ENCODE measurements around the gene HOXD12.

Gene HOXD12

GRCh38 chr2:176130957-176131847 lies 31.6 kb downstream of the HOXD12 start:
- no peak for DNase-seq (ENCODE audit: low spot score)

DNA sequence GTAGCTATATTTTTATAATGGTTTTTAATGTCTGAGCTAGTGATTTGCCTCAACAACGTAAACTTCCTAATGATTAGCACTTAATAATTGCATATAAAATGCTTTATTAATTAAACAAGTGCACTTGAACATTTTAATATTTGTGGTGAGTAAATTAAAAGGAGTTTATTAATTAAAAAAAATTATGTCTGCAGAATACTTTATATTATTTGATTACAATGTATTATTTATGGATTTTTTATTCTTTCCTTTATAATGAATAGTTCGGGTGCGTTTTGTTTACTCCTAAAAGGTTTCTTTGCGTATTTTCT lies 32.2 kb downstream of the HOXD12 start:
- no peak for DNase-seq (ENCODE audit: low spot score)

- no peak for DNase-seq (ENCODE audit: low spot score)
Observed at GRCh38 chr2:176132205-176133171, 32.9 kb downstream of the HOXD12 start.

DNA sequence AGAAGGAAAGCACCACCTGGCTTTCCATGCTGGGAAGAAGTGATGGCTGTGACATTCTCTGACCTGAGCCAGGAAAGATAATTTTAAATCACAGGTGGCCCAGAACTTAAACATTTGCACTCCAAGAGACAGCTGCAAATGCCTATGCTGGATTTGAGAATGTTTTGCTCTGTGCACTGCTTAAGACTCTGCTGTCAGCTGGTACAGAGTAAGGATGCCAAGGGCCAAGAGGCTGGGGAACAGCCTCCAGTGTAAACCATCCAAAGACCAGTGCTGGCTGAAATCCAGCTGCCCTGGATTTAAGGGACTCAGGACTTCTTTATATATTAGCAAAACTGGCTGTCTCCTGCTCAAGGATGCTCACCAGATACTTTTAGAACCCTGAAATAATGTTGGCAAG lies 33.8 kb downstream of the HOXD12 start:
- DNase-seq (ENCODE audit: low spot score): no peak

DNA sequence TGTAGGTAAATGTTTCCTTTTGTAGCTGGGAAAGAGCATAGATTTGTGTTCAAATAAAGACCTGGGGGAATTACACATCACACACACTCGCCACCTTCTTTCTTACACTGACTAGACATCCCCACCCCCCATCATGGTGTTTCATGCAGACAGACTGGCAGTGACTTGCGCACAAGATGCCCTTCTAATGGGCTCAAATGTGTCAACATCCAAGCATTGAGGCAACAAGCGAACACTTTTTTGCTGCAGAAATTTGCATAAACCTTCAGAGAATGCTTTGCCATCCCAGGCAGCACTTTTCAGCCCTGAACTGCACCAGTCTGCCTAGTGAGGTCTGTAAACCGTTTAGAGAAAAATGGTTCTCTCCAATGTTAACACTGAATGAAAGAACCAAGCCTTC lies 34.4 kb downstream of the HOXD12 start:
- DNase-seq (ENCODE audit: low spot score): no peak

DNA sequence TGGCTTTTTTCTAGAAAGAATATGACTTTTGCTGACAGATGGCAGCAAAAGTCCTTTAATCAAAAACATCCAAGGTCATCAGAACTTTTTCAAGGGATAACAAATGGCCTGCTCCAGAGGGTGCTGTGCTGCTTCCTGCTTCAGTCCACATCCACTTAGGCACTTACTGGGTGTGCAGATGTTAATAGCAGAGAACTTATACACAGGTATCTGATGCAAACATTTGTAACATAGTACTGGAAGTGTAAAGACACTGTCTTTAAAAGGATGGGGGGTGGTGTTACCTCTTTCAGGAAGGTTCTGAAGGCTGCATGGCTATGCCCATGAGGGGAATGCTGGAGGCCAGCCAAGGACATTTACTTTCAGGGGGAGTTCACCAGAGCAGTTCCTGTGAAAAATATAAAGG lies 35.4 kb downstream of the HOXD12 start:
- DNase-seq (ENCODE audit: low spot score): no peak

DNA sequence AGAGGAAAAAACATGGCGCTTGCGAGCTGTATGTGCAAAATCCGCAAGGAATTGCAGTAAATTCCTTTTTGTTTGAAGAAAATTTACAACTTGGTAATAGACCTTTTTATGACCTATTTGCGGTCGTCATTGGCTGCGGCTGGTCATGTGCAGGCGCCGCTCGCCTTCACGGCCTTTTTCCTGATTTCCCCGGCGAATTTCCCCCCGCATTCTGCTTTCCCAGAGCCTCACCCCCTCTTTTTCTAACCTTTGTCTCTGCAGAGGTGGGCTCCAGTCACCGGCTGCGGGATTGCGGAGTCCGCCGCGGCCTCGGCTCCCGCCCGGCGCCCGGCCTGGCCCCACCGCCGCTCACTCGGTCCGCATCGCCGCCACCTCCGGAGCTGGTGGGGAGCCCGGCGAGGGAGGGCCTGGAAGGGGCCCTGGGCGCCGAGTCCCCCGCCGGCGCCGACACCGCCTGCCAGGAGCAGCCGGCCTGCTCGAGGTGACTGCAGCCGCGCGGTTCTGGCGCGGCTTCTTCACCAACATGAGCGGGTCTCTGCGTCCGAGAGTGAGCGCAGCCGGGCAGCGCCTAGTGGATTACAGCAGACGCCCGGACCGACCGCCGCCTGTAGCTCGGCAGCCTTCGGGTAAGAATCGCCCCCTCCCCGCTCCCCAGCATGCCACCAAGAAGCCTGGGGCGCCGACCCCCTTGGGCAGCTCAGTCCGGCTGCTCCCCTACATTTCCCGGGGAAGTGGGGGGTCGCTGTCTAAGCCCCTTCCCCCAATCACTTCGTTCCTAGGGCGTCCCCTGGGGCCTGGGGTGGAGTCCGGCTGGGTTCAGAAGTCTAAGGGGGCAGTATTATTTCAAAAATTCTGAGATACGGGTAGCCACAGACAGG lies 37.0 kb downstream of the HOXD12 start:
- peak; percentile 27 for DNase-seq (ENCODE audit: low spot score)

DNA sequence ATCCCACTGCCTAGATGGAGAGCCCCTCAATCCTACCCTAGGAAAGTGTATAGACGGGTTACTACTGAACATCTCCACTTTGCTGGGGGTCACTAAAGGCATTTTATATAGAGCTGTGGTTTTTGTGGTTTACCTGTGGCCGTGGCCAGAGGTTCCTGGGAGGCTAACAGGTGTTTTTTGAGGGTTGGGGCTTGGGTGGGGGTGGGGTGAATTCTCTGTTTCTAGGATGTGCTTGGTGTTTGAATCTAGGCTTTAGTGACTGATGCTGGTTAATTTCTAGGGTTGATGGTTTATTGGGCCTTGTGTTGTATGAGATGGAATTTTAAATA lies 37.6 kb downstream of the HOXD12 start:
- no peak for DNase-seq (ENCODE audit: low spot score)

DNA sequence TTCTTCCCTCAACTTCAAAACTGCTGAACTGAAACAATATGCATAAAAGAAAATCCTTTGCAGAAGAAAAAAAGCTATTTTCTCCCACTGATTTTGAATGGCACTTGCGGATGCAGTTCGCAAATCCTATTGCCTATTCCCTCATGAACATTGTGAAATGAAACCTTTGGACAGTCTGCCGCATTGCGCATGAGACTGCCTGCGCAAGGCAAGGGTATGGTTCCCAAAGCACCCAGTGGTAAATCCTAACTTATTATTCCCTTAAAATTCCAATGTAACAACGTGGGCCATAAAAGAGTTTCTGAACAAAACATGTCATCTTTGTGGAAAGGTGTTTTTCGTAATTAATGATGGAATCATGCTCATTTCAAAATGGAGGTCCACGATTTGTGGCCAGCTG lies 38.3 kb downstream of the HOXD12 start:
- no peak for DNase-seq (ENCODE audit: low spot score)

GRCh38 chr2:176138526-176138922 lies 38.9 kb downstream of the HOXD12 start:
- DNase-seq (ENCODE audit: low spot score): no peak

DNA sequence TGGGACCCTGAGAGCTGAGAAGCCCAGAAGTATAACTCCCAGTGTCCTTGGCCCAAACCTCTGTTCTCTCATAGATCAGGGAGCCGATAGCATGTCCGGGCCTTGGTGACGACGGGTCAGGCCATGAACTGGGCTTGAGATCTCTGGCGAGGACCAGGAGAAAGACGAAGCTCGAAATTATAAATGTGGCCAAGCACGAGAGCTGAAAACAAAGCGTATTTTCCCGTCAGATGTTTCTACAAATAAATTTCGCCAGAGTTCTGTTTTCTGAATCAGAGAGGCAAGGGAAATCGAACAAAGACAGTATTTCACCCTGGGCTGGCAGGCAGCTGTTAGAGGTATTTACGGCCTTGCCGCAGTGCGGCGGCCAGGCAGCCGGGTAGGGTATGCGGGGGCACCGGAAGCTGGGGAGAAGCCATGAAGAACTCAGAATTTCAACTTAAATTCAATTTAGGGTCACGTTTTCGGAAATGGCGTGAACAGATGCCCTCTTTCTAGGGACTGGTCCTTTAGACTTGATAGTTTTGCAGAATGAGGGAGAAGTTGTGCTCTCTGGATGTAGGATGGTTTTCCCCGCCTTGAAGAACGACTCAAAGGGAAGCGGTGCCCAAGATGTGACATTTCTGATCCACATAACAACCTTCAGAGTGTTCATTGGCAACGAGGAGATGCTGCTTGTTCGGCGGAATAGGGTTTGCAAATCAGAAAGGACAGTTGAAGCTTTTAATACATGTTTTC lies 39.5 kb downstream of the HOXD12 start:
- no peak for DNase-seq (ENCODE audit: low spot score)

DNA sequence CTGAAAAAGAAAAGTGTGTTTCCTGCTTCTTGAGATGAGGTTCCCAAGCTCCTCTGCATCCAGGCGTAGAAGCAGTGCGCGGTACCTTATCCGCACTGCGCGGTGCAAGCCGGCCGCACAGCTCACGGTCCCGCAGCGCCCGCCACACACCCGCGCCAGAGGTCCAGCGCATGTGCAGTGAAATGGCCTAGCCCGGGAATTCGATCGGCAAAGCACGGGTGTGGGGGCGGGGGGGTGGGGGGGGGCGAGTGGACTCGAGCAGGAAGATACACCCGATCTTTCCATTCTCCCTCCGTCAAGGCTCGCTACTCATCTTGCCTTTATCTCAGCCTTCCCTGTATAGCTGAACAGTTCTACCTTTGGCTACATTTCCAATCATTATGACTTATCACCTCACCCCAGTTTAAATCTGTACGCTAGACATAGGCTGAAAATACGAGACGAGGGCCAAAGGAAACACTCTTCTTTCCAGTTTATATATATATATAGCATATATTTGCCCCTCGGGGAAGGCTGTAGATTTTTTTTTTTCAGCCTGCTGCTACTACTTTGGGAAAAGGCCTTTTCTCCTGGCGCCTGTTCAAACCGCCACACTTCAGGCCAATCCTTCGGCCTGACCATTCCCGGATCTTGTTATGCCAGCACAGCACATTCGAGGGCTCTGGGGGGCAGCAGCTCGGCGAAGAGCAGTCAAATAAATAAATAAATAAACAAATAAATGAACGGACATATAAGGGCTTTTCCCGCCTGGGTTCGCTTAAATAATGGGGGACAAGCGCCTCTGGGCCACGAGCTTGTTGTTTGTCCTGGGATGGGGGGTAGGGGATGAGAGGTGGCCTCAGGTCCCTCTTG lies 40.3 kb downstream of the HOXD12 start:
- no peak for DNase-seq (ENCODE audit: low spot score)

- DNase-seq (ENCODE audit: low spot score): peak; percentile 57
Observed at GRCh38 chr2:176140513-176141317, 41.1 kb downstream of the HOXD12 start.

DNA sequence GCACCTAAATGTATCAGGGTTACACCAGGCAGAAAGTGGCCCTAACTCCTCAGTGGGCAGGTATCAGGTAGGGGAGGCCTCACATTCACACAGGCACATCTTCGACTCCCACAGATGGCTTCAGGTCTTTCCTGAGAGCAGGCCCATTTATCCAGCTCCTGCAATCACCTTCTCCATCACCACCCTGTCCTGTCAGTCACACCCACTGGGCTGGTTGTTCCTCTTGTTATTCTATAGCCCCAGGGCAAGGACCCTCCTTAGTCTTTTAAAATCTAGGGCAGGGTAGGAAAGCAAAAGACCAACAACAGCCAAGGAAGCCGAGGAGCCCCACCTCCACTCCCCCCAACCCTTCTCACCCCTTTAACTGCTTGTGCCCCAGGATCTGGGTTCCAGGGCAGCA lies 42.7 kb downstream of the HOXD12 start:
- no peak for DNase-seq (ENCODE audit: low spot score)

DNA sequence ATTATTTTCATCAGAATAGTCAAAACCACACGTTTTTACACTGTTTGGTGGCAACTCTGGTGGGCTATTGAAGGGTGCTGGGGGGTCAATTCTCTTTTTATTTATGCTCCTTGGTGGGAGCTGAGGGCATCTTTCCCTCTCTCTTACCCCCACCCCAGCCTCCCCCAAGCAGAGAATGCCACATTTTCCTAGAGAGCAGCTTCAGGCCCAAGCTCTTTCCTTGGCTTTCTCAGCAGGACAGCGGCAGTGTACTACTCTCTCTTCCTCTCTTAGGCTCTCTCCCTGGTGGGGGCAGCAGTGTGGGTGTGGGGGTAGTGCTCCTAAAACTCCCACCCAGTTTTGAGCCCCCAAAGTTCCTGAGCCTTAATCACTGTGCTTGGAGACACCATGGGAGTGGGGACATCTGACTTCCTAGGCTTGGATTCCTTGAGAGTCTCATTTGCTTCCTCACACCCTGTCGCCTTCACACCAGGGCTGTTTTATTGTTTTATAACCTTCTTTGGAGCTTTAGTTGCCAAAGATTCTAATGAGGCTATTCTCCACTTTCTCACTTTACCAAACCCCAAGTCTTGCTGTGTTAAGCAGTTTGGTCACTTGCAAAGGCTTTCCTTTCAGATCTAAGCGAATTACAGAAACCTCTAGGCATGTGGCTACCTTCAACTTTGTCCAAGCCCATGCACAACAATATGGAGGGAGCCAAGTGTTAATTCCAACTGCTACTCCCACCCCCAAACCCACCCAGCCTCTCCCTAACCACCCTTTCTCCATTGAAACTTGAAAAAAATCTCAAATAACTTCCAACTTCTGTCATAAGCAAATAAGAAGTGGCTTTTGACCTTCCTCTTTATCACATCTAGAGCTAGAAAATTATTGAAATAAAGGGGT lies 45.7 kb downstream of the HOXD12 start:
- no peak for DNase-seq (ENCODE audit: low spot score)

GRCh38 chr2:176146101-176146500 lies 46.5 kb downstream of the HOXD12 start:
- DNase-seq (ENCODE audit: low spot score): no peak

DNA sequence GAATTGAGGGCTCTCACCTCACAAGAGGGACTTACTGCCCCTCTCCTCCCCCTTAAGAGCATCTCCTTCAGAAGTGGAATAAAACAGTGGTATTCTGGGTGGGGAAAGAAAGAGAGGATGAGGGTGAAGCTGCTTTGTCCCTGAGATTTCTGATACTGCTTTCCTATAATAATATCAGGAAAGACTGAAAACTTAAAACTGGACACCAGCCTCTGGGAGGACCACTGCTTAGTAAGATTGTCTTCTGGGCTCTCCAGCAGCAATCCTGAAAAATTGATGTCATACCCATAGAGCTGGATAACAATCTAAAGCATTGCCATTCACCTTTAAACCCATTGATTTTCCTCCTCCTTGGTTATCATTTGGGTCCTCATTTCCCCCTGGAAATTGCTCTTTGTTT lies 47.0 kb downstream of the HOXD12 start:
- no peak for DNase-seq (ENCODE audit: low spot score)

GRCh38 chr2:176147210-176147799 lies 47.7 kb downstream of the HOXD12 start:
- no peak for DNase-seq (ENCODE audit: low spot score)

All from cerebellar cortex (tissue), 1 donor.